Hindlimb muscle (tissue), 1 donor: Measurements from ENCODE around the gene XXYLT1. TPM values are rescaled to one million over a fixed set of nuclear protein-coding genes. Genes with fewer than 3 reads are reported as not detected.
A peak's percentile ranks its signal among the peaks of the same experiment; 100 is the strongest.

Experiments used
- DNase-seq: peaks from one replicate; pipeline ENCODE4 v3.0.0-alpha.2; 2013
- polyA plus RNA-seq: library from polyadenylated mRNA; unstranded; fragments of 120-200 nt; gene quantifications from one replicate; pipeline ENCODE4 v1.2.1, GENCODE V29; 2013; ENCODE audit not compliant: insufficient read length

XXYLT1 gene
- polyA plus RNA-seq, 1 donor: 23.0 TPM

DNA sequence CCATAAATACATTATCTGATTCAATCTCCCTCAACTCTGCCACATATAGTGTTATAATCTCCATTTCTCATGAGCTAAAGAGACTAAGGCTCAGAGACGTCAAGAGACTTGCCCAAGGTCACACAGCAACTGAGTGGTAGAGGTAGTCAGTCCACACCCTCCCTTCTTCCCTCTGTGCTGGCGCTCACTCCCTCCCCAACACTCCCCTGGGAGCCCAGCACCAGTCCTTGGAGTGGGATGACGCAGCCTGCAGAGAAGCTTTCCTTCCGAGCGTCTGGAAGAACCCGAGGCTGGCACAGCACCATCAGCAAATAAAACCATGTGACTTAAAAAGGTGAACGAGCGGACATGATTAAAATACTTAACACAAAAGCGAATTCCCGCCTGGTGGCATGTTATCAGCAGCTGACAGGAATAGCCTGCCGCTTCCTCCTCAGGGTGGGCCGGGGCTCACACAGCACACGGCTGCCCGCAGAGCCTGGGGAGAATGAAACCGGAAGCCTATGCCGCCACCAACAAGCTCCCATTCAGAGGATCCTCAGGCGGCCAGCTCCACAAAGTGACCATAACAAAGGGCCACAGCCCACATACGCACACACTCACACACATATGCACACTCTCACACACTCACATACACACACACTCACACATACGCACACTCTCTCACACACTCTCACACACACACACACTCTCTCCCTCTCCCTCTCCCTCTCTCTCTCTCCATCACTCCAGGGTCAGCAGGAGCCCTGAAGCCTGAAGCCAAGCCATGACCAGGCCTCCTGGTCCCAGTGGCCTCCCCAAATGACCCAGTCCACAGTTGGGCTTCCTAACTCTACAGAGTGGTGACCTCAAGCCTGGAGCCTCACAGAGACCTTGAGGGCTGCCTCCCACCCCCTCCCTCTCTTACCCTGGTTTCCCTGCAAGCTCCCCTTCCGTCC lies 120.5 kb downstream of the XXYLT1 start:
- no peak for DNase-seq

DNA sequence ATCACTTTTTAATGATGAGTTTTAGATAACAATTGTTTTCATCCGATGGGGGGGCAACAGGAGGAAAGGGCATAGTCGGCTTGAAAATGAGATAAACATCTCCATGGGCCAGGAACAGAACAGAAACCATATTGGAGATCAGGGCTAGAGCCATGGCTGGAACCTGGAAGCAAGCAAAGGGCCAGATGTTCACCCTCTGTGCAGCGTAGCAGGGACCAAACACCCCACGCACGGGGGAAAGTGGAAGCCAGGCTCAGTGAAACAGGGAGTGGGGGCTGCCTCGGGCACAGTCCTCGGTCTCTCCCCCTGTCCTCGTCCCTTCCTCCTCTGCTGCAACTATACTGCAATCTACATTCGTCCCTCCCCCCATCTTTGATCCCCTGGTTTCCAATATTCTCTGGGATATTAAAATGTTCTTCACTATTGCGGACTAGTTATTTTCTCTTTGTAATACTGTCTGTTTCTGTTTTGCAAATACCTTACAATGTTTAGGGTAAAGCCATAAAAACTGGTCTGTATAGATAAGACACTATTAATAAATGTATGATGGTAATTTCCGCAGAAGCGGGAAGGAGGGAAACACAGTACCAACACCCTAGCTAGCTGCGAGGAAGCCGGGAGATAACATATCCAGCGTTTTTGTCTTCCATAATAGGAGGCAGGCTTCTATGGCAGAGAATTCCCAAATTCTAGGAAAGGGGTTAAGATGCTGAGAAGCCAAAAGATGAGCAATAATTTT lies 121.5 kb downstream of the XXYLT1 start:
- DNase-seq: no peak

DNA sequence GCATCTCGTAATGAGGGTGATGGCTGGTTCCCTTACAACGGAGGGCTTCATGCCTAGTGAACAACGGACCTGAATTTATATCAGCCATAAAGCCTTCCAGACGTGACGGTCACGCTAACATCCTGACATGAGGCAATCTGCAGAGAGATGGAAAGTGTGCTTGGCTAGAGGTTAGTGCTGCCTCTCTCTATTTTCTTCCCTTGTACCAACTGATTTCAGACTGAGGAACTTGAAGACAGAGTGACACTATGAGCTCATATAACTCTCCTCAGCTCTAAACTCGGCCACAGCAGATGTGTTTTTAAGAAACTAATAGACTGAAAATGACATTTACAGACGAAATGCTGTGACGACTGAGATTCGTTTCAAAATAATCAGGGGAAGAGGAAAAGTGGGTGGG lies 122.4 kb downstream of the XXYLT1 start:
- DNase-seq: no peak

DNA sequence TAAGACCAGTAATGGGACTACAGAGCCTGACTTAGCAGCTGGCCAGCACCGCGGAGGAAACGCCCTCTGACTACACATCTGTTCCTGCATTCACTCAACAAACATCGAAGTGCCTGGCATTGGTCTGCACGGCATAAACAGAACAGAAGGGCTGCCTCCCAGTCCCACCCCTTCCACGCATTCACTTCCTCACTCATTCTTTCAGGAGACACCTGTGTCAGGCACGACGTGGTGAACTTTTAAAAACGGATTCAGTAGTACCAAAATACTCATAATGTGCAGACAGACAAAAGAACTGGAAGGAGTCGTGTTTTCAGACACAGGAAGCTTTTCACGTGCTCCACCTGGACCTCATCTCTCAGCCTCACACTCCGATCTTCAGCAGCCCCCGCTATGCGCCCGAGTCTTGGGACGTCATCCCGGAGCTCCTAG lies 123.3 kb downstream of the XXYLT1 start:
- DNase-seq: peak; percentile 64

- DNase-seq: no peak
Observed at GRCh38 chr3:195146131-195146530, 124.8 kb downstream of the XXYLT1 start.

GRCh38 chr3:195145579-195145978 lies 125.4 kb downstream of the XXYLT1 start:
- DNase-seq: no peak

GRCh38 chr3:195143221-195143620 lies 127.7 kb downstream of the XXYLT1 start:
- DNase-seq: no peak

DNA sequence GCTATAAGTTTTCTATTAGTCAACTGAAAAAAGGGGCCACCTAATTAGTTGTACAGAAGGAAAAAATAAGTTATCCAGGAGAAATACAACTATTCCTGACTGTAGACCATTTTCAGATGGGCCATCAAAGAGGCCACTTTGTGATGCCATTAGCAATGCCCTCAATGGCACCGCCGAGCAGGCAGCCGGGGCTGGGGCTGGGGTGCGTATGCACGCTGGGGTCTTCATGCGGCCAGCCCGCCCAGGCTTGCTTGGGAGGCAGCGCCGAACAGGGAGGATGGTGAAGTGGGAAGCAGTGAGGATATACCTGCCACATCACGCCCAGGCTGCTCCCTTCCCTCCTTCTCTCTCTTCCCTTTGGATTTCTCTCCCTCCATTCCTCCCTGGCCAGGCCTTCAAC lies 128.4 kb downstream of the XXYLT1 start:
- DNase-seq: no peak

GRCh38 chr3:195140816-195141793 lies 129.9 kb downstream of the XXYLT1 start:
- no peak for DNase-seq

GRCh38 chr3:195140410-195140809 lies 130.5 kb downstream of the XXYLT1 start:
- DNase-seq: no peak

- DNase-seq: no peak
Observed at GRCh38 chr3:195139876-195140240, 131.1 kb downstream of the XXYLT1 start.

DNA sequence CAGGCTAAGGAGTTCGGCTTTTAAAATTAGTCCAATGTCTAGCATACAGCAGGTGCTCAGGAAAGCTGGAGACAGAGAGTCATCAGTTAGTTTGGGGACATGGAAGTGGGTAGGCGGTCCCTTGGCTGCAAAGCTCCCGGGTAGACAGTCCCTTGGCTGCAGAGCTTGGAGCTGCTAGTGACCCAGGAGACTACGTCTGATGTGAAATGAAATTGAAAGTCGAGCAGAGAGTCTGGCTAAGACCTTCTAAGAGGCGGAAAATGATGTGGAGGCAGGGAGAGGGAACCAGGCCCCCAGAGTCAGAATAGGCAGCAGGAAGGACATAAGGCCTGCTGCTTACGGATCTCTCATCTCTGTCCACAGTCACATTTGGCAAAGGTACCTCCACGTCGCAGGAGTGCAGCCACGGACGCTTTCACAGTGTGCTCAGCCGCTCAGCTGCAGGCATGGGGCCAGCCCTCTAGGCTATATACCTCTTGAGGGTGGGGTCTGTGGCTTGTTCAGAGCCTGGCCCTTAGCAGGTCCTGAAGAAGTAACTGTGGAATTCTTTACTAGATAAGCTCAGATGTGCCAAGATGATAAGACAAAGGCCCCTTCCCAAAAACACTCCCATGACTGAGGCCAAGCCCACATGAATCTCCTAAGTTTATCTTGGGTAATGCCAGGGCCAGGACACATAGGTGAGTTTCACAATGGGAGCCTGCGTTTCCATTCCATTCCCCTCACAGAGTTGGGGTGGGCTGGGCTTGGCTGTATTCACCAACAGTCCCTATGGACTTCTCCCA lies 131.7 kb downstream of the XXYLT1 start:
- DNase-seq: no peak

DNA sequence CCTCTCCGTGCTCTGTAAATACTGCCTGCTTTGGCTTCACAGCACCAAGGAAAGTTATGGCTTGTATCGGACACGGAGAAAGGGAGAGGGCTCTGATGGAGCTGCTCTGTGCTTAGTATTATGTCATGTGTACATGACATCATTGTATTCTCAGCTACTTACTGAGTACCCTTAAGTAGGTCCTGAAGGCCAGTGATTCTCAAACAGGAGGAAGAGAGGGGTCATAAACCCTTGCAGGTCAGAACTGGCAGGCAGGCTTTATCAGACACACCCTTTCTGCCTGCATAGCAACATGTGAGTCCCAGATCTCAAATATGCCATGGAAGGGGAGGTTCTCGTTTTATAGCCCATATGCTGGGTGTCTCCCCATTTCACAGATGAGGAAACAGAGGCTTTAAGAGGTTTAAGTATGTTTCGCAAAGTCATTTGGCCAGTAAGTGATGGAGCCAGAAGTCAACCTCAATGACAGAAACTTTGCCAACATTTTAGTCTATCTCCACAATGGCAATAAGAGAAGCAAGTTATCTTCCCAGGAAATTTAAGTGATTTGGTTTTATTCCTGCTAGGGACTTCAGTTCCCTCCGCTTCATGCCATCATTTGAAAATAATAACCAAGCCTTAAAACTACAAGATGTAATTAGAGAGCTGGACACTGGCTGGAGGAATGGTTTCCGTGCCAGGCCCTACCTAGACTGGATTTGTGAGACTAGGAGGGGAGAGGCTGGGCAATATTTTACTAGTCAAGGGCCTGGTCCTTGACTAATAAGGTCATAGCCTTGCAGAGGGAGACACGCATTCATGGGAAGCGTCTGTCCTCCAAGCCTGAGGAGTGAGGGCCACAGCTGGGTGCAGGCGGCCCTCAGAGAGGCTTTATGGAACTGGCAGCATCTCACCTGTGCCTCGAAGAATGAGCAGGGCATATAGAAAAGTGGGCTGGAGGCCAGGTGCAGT lies 133.0 kb downstream of the XXYLT1 start:
- DNase-seq: no peak

GRCh38 chr3:195135917-195136316 lies 135.0 kb downstream of the XXYLT1 start:
- DNase-seq: no peak

DNA sequence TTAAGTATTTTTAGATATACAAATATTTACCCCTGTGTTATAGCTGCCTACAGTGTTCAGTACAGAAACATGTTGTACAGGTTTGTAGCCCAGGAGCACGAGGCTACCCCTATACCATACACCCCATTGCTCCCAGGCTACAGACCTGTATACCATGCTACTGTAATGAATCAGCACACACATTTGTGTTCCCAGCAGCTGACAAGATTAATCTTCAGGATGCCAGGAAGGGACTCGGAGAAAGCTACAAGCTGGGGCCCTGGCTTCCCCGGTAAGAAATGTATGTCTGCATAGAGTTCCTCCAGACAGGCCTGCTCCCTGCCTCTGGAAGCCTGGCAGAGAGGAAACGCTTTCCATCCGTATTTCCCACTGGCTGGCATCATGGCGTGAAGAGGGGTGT lies 136.5 kb downstream of the XXYLT1 start:
- no peak for DNase-seq

DNA sequence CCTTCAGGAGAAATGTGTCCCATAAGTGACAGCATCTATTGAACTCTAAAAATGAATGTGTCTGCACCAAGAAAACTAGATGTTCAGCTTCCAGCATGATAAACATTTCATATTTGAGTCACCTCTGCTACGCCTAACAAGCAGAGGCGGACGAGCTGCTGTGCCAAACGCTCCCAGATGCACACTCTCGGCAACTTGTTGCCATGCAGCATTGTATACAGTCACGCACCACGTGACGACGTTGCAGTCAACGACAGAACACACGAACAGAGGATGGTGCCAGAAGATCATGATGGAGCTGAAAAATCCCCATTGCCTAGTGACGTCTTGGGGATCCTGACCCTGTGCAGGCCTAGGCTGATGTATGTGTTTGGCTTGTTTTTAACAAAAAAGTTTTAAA lies 137.5 kb downstream of the XXYLT1 start:
- peak; percentile 71 for DNase-seq

DNA sequence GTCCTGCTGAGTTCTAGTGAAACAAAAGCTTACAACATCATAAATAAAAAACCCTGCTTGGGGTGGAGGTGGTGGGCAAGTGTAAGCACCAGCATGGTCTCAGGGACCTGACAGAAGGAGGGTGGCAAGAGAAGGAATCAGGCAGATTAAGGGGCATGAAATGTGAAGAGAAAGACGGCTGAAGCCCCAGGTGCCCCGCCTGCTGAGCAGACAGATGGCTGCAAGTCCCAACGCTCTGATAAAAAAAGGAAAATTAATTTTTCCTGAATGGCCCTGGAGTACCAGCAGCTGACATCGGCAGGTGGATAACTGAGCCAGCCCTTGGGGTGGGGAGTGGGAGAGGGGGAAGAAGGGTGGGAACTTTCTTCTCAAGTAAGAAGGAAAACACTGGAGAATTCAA lies 137.9 kb downstream of the XXYLT1 start:
- DNase-seq: no peak

GRCh38 chr3:195131176-195131575 lies 139.8 kb downstream of the XXYLT1 start:
- DNase-seq: no peak

DNA sequence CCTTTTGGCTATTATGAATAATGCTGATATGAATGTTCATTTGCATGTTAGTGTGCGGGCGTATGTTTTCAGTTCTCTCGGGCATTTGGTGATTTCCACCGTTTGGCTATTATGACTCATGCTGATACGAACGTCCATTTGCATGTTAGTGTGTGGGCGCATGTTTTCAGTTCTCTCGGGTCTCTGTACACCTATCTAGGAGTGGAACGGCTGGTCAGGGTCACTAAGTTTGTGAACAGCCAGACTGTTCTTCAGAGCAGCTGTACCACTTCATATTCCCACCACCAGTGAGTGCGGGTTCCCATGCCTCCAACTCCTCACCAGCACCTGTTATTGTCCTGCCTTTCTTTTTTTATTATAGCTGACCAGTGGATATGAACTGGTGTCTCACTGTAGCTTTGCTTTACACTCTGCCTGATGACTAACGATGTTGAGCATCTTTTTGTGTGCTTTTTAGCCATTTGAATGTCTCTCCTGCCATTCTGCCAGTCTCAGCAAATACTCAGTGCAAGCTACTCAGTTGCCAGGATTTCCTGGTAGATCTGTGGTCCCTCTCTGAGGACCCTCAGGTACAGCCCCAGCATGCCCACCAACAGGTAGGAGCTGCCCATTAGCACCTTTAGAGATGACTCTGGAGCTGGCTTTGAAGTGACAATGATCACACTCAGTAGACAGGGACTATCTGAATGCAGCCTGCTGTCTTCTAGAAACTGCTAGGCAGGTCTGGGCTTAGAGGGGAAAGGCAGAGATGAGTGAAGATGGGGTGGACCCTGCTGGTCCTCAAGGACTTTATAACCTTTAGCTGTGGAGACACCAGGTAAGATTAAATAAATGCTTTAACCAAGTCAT lies 141.1 kb downstream of the XXYLT1 start:
- DNase-seq: no peak
